Spleen (tissue), 11 donors: ENCODE results near the gene TMEM184A. TPM values are rescaled to one million over a fixed set of nuclear protein-coding genes. Genes with fewer than 3 reads are reported as not detected.

Experiments used
- DNase-seq: peaks from one replicate; pipeline ENCODE4 v3.0.0-alpha.2; 2020
- H3K27ac ChIP-seq, 8 donors: fragments of 200-600 bp; sonication (generic) in 7 of 8; 1 replicate in 4 of 8; 2 replicates in 4 of 8; pipeline versions ENCODE4 v1.5.0 to v1.8.0; 2016 to 2021; ENCODE audit warnings: inconsistent platforms in 4 of 8, mild to moderate bottlenecking in 4 of 8, moderate library complexity in 1 of 8
- H3K27me3 ChIP-seq, 7 donors: fragments of 200-600 bp; sonication (generic) in 6 of 7; replicated peaks in 1 of 7; 1 replicate in 4 of 7; 2 replicates in 3 of 7; pipeline versions ENCODE4 v1.5.0 to v1.8.0; 2016 to 2021; ENCODE audit warnings: inconsistent platforms in 3 of 7, mild to moderate bottlenecking in 1 of 7
- H3K36me3 ChIP-seq, 6 donors: fragments of 200-600 bp; sonication (generic) in 5 of 6; 1 replicate in 4 of 6; 2 replicates in 2 of 6; pipeline versions ENCODE4 v1.5.0 to v1.8.0; 2016 to 2021; ENCODE audit warnings: inconsistent platforms in 2 of 6
- H3K4me1 ChIP-seq, 6 donors: fragments of 200-600 bp; sonication (generic) in 5 of 6; 1 replicate in 3 of 6; 2 replicates in 3 of 6; pipeline versions ENCODE4 v1.5.0 to v1.8.0; 2016 to 2021; ENCODE audit warnings: inconsistent platforms in 3 of 6
- H3K4me3 ChIP-seq, 8 donors: fragments of 200-600 bp; sonication (generic) in 7 of 8; 1 replicate in 4 of 8; 2 replicates in 4 of 8; pipeline versions ENCODE4 v1.5.0 to v1.8.0; 2016 to 2021; ENCODE audit warnings: inconsistent platforms in 4 of 8, mild to moderate bottlenecking in 4 of 8, moderate library complexity in 2 of 8
- H3K9me3 ChIP-seq, 8 donors: fragments of 200-600 bp; sonication (generic) in 7 of 8; 1 replicate in 4 of 8; 2 replicates in 4 of 8; pipeline versions ENCODE4 v1.5.0 to v1.8.0; 2016 to 2021; ENCODE audit warnings: inconsistent platforms in 4 of 8
- POLR2A ChIP-seq, 3 donors: fragments of 450-650 bp; IDR thresholded peaks; one replicate each; pipeline ENCODE4 v1.5.1; 2017; ENCODE audit warnings: antibody characterized with exemption in 3 of 3, mild to moderate bottlenecking in 1 of 3
- POLR2AphosphoS5 ChIP-seq, 3 donors: sonication (generic); formaldehyde crosslinking; IDR thresholded peaks; one replicate each; pipeline ENCODE4 v1.5.1; 2017; ENCODE audit warnings: antibody characterized with exemption in 3 of 3
- WGBS, 5 donors: extraction: QIAGEN DNeasy Blood & Tissue Kit in 3 of 5; methylation state at CpG; one replicate each; pipeline versions ENCODE4 v1.1.5 to v1.1.7; 2013 to 2018; 5-methylcytosine and 5-hydroxymethylcytosine counted together
- intact Hi-C: fragments of 100-400 bp; cut with DNase I; formaldehyde crosslinking; loops from one replicate; pipeline ENCODE4 v1.15.0; 2023; ENCODE audit warnings: low total_unique reads
- polyA plus RNA-seq, 3 donors: library from polyadenylated mRNA; stranded (reverse); fragments of 200-250 nt; gene quantifications; one replicate each; pipeline ENCODE4 v1.2.1, GENCODE V29; 2013
- total RNA-seq, 7 donors: library from RNA; depleted of rRNA in 3 of 7; stranded (reverse); fragments of >200 nt in 3 of 7; fragmentation: NEBNext Ultra II Directional in 4 of 7; extraction: Animal tissue kit (Norgen Biotek cat#: 25700) in 4 of 7; gene quantifications; one replicate each; pipeline versions ENCODE4 v1.1.0 to v1.2.1, GENCODE V29; 2016 to 2021
- TF ChIP-seq, protein P1 (sequence below), 11 experiments: fragments of 200-600 bp in 7 of 11; fragments of 450-650 bp in 4 of 11; sonication (generic) in 4 of 11; IDR thresholded peaks in 8 of 11; conservative IDR thresholded peaks in 3 of 11; 1 replicate in 7 of 11; 2 replicates in 4 of 11; pipeline versions ENCODE4 v1.4.0 to v1.8.0; 2016 to 2021; ENCODE audit warnings: antibody characterized with exemption in 11 of 11, inconsistent platforms in 4 of 11, mild to moderate bottlenecking in 1 of 11
- donor health status: healthy with polysubstance abuse.
- donor health status: DM: no; HTN: no; CAD: no; lungs with moderate emphysema.
- donor health status: DM: no; HTN: no; CAD: no.
- donor health status: Bipolar disorder and iron deficiency.
- donor health status: healthy.
- donor health status: DM: no; HTN: no; CAD: no.
- donor health status: DM: yes; HTN: yes; CAD: no.

Gene TMEM184A
- total and polyA plus RNA-seq, 10 donors, result 0.09 to 0.39 (median 0.21) TPM; not detected in 4

DNA sequence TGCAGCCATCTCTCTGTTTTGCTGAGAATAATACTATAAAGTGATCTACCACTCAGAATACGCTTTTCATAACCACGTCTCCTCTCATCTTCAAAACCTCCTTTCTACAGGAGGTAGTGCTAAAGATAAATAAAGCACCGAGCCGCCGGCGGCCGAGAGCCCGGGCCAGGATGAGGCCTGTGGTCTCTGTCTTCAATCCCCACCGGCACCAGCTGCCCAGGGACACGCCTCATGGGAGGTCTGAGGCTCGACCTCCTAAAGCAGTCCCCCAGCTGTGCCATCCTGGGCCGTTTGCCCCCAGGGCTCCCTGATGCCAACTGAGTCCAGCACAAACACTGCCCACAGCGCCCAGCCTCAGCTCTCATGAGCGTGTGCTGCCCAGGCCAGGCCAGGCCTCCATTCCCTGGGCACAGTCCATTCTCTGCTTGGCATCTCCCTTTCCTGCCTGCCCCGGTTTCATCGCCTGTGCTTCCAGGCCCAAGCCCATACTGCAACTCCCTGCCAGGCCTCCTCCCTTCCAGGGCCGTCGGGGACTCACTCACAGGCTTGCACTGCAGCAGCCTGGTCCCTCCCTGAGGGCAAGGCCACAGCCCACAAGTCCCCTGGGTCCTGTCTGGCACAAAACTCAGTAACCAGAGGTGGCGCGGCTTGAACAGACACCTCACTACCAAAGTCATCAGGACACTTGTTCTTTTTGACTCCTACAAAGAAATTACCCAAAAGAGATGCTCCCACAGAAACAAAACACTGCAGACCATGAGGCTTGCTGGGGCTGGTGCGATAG lies 54.3 kb downstream of the TMEM184A start:
- 86 to 92% (median 90%) methylated on average over 19 to 21 of the region's 21 CpGs for WGBS, 5 donors
- H3K36me3 ChIP-seq, result peaks cover 0 to 64% (median 57%) of the 10 kb centered on the region in 6 donors
- H3K9me3 ChIP-seq, result no peaks in the 10 kb centered on the region
- H3K4me3 ChIP-seq, result no peak overlapping the region
- H3K4me1 ChIP-seq, result peaks cover 16 to 57% (median 46%) of the 10 kb centered on the region in 6 donors
- H3K27me3 ChIP-seq, result peaks cover 0 to 5% (median 0%) of the 10 kb centered on the region in 7 donors
- H3K27ac ChIP-seq, result no peak overlapping the region
- intact Hi-C loops, result no loop called here
- TF ChIP-seq, protein P1, sequence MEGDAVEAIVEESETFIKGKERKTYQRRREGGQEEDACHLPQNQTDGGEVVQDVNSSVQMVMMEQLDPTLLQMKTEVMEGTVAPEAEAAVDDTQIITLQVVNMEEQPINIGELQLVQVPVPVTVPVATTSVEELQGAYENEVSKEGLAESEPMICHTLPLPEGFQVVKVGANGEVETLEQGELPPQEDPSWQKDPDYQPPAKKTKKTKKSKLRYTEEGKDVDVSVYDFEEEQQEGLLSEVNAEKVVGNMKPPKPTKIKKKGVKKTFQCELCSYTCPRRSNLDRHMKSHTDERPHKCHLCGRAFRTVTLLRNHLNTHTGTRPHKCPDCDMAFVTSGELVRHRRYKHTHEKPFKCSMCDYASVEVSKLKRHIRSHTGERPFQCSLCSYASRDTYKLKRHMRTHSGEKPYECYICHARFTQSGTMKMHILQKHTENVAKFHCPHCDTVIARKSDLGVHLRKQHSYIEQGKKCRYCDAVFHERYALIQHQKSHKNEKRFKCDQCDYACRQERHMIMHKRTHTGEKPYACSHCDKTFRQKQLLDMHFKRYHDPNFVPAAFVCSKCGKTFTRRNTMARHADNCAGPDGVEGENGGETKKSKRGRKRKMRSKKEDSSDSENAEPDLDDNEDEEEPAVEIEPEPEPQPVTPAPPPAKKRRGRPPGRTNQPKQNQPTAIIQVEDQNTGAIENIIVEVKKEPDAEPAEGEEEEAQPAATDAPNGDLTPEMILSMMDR (IDR thresholded peaks at IDR 0.05 in 8 of 11, conservative IDR thresholded peaks at IDR 0.05 in 3 of 11), result no peak
- no peak for TF ChIP-seq POLR2A (IDR thresholded peaks at IDR 0.05)
- no peak for TF ChIP-seq POLR2AphosphoS5 (IDR thresholded peaks at IDR 0.05)
- DNase-seq, result peak; percentile 69

DNA sequence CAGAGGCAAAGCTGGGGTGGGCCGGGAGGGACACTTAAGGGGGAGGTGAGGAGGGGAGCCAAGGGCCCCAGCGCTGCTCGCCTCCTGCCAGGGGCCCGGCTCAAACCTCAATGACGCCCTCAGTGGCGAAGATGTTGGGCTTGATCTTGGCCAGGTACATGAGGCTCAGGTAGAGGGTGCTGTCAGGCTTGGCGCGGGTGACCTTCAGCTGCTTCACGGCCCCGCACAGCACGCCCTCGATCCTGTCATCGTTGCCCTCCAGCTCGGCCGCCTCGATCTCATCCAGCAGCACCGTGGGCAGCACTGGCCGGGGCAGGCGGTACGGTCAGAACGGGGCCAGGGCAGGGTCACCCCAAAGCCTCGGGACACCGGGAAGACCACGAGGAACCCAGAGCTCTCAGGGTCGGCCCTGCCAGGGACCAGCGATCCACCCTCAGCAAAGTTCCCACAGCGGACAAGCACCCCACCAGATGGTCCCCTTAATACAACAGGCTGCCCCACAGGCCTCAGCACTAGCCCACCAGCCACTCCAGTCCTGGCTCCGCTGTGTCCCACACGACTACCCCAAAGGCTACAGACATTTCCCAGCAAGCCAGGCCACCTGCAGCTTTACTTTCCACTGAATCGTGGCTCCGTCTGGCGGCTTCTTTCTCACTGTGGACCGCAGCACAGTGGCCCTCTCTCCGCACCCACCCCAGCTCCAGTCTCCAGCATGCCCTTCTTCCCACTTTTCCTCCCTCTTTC lies 55.8 kb downstream of the TMEM184A start:
- TF ChIP-seq POLR2A (IDR thresholded peaks at IDR 0.05) (no peak), POLR2AphosphoS5 (IDR thresholded peaks at IDR 0.05) (peak in 1 of 3 donors; percentile 2)
- TF ChIP-seq, protein P1 (IDR thresholded peaks at IDR 0.05 in 8 of 11, conservative IDR thresholded peaks at IDR 0.05 in 3 of 11), result no peak
- no peaks in the 10 kb centered on the region for H3K9me3 ChIP-seq
- H3K4me3 ChIP-seq, result no peak overlapping the region
- peaks cover 16 to 46% (median 35%) of the 10 kb centered on the region in 6 donors for H3K4me1 ChIP-seq
- intact Hi-C loops, result no loop called here
- peak; percentile 74 for DNase-seq
- no peak overlapping the region for H3K27ac ChIP-seq
- no peaks in the 10 kb centered on the region for H3K27me3 ChIP-seq
- 92 to 98% (median 93%) methylated on average over 11 to 34 of the region's 34 CpGs for WGBS, 5 donors
- H3K36me3 ChIP-seq, result peaks cover 0 to 78% (median 71%) of the 10 kb centered on the region in 6 donors

DNA sequence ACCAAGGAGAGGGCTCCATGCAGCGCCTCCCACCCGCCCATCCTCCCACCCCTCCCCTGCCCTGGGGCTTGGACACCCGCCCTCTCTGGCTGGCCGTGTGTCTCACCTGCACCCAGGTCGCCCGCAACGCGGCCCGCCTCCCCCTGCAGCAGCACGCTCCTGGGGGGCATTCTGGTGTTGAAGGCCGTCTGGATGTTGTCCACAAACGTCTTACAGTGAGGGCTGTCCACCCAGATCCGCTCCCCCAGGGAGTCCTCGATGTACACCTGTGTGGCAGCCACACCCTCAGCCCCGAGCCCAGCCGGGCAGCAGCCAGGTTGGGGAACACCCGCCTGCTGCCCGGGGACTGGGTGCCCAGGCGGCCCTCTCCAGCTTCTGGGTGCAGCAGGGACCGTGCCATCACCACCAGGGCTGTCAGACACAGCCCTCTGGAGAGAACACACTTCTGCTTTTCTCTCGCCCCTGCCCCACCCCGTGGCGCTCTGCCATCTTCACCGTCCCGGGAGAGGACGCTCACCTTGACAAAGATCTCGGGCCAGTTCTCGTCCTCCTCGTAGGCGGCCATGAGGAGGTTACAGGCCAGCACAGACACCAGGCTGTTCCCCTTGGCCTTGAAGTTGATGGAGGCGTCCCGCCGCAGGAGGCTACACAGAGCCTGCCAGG lies 56.5 kb downstream of the TMEM184A start:
- intact Hi-C loops, result no loop called here
- Histone ChIP-seq H3K9me3 (no peaks in the 10 kb centered on the region), H3K27me3 (no peaks in the 10 kb centered on the region), H3K4me3 (no peak overlapping the region), H3K36me3 (peaks cover 0 to 86% (median 78%) of the 10 kb centered on the region in 6 donors), H3K4me1 (peaks cover 16 to 40% (median 27%) of the 10 kb centered on the region in 6 donors), H3K27ac (no peak overlapping the region)
- TF ChIP-seq, protein P1 (IDR thresholded peaks at IDR 0.05 in 8 of 11, conservative IDR thresholded peaks at IDR 0.05 in 3 of 11), result no peak
- TF ChIP-seq POLR2A (IDR thresholded peaks at IDR 0.05), result no peak
- no peak for TF ChIP-seq POLR2AphosphoS5 (IDR thresholded peaks at IDR 0.05)
- DNase-seq, result no peak
- 90 to 95% (median 93%) methylated on average over 31 to 33 of the region's 33 CpGs for WGBS, 5 donors
